ENCODE results near the gene ATP6V1G2.
A peak's percentile ranks its signal among the peaks of the same experiment; 100 is the strongest.

The ATP6V1G2 gene

GRCh38 chr6:31575952-31576685 lies 29.7 kb upstream of the ATP6V1G2 start:
- DNase-seq, result no peak

GRCh38 chr6:31575335-31575901 lies 29.0 kb upstream of the ATP6V1G2 start, which contains the start of gene TNF:
TSS of gene TNF (plus strand) at chr6:31575565. CDS start at chr6:31575742, 177 bp downstream.
- DNase-seq, result no peak

DNA sequence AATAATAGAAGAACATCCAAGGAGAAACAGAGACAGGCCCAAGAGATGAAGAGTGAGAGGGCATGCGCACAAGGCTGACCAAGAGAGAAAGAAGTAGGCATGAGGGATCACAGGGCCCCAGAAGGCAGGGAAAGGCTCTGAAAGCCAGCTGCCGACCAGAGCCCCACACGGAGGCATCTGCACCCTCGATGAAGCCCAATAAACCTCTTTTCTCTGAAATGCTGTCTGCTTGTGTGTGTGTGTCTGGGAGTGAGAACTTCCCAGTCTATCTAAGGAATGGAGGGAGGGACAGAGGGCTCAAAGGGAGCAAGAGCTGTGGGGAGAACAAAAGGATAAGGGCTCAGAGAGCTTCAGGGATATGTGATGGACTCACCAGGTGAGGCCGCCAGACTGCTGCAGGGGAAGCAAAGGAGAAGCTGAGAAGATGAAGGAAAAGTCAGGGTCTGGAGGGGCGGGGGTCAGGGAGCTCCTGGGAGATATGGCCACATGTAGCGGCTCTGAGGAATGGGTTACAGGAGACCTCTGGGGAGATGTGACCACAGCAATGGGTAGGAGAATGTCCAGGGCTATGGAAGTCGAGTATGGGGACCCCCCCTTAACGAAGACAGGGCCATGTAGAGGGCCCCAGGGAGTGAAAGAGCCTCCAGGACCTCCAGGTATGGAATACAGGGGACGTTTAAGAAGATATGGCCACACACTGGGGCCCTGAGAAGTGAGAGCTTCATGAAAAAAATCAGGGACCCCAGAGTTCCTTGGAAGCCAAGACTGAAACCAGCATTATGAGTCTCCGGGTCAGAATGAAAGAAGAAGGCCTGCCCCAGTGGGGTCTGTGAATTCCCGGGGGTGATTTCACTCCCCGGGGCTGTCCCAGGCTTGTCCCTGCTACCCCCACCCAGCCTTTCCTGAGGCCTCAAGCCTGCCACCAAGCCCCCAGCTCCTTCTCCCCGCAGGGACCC lies 28.0 kb upstream of the ATP6V1G2 start:
- DNase-seq, result no peak

DNA sequence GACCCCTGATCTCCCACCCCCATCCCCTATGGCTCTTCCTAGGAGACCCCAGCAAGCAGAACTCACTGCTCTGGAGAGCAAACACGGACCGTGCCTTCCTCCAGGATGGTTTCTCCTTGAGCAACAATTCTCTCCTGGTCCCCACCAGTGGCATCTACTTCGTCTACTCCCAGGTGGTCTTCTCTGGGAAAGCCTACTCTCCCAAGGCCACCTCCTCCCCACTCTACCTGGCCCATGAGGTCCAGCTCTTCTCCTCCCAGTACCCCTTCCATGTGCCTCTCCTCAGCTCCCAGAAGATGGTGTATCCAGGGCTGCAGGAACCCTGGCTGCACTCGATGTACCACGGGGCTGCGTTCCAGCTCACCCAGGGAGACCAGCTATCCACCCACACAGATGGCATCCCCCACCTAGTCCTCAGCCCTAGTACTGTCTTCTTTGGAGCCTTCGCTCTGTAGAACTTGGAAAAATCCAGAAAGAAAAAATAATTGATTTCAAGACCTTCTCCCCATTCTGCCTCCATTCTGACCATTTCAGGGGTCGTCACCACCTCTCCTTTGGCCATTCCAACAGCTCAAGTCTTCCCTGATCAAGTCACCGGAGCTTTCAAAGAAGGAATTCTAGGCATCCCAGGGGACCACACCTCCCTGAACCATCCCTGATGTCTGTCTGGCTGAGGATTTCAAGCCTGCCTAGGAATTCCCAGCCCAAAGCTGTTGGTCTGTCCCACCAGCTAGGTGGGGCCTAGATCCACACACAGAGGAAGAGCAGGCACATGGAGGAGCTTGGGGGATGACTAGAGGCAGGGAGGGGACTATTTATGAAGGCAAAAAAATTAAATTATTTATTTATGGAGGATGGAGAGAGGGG lies 27.1 kb upstream of the ATP6V1G2 start:
- DNase-seq, result no peak

DNA sequence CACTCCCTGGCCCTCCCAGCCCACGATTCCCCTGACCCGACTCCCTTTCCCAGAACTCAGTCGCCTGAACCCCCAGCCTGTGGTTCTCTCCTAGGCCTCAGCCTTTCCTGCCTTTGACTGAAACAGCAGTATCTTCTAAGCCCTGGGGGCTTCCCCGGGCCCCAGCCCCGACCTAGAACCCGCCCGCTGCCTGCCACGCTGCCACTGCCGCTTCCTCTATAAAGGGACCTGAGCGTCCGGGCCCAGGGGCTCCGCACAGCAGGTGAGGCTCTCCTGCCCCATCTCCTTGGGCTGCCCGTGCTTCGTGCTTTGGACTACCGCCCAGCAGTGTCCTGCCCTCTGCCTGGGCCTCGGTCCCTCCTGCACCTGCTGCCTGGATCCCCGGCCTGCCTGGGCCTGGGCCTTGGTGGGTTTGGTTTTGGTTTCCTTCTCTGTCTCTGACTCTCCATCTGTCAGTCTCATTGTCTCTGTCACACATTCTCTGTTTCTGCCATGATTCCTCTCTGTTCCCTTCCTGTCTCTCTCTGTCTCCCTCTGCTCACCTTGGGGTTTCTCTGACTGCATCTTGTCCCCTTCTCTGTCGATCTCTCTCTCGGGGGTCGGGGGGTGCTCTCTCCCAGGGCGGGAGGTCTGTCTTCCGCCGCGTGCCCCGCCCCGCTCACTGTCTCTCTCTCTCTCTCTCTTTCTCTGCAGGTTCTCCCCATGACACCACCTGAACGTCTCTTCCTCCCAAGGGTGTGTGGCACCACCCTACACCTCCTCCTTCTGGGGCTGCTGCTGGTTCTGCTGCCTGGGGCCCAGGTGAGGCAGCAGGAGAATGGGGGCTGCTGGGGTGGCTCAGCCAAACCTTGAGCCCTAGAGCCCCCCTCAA lies 25.9 kb upstream of the ATP6V1G2 start, which contains the start of gene LTA:
LTA (plus strand) TSS at position 249 of the 871 bp plus-strand sequence; CDS start at position 703, 454 bp downstream.
- DNase-seq, result no peak

DNA sequence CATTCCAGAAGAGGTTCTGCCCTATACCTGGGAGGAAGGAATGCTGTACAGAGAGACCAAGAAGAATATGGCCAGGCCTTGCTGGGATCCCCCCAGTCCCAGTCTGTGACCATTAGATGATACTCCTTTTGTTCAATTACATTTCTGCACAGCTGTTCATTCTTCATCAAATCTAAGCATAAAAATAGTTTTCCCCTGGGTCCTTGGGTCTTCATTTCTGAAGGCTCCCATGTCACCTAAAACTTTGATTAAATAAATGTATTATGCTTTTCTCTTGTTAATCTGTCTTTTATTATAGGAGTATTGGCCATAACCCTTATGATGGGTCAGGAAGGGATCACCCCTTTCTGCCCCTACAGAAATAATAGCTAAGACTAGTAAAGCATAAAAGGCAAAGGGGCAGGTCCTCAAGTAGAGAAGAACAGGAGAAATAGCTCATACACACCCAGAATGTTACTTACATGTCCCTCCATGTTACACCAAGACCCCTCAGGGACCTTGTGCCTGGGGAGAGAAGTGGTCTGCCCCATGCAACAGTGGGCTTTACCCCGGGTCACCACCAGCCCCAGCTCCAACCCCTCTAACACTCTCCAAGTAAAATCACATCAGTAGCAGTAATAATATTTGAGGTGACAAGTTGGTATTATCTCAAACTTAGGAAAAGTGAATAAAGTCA lies 23.6 kb upstream of the ATP6V1G2 start:
- no peak for DNase-seq

GRCh38 chr6:31568537-31568961 lies 22.1 kb upstream of the ATP6V1G2 start:
- no peak for DNase-seq

- DNase-seq, result no peak
These were observed 21.3 kb upstream of the ATP6V1G2 start for GRCh38 chr6:31567531-31568370.

DNA sequence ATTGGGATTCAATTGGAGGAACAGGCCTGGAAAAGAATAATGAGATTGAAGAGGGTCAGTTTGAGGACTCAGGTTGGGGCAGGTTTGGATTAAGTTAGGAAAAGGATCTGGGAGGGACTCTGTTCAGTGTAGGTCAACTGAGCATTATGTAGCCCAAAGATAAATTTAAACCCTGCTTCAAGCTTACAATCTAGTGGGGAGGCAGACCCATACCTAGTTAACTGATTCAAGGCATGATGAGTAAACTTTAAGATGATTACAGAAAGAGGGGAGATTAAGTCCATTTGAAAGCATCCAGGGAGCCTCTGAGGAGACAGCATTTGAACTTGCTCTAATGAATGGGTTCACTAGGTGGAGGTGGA lies 14.3 kb upstream of the ATP6V1G2 start:
- no peak for DNase-seq

- DNase-seq, result peak; percentile 15 to 31
These were observed 13.7 kb upstream of the ATP6V1G2 start for GRCh38 chr6:31559958-31560696.

DNA sequence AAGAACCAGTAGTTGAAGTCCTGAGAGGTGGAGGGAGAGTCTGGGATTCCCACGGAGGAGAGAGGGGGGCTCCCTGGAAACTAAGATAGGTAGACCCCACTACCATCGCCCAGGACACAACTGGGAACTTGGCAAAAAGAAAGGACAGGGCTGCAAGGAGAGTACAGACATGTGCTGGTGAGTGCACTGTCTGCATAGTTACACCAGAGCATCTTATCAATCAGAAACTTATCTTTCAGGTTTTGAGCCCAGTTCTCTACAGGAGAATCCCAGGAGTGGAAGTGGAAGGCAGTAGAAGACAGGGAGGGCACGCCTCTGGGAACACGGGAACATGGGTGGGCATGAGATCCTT lies 13.2 kb upstream of the ATP6V1G2 start:
- DNase-seq, result no peak

GRCh38 chr6:31558631-31559500 lies 12.5 kb upstream of the ATP6V1G2 start:
- DNase-seq, result peak in 1 of 2 donors; percentile 68

DNA sequence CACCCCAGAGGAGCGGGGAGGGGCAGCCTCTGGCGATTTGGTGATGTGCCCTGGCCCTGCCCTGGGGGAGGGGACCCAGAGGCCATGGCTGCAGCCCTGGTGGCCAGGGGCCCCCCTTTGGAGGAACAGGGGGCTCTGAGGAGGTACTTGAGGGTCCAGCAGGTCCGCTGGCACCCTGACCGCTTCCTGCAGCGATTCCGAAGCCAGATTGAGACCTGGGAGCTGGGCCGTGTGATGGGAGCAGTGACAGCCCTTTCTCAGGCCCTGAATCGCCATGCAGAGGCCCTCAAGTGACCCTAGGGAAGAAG lies 11.9 kb upstream of the ATP6V1G2 start:
- no peak for DNase-seq

- no peak for DNase-seq
These were observed 11.3 kb upstream of the ATP6V1G2 start for GRCh38 chr6:31557443-31558317.

- DNase-seq, result no peak
These were observed 9.9 kb upstream of the ATP6V1G2 start for GRCh38 chr6:31556307-31556706.

GRCh38 chr6:31551371-31551770 lies 5.0 kb upstream of the ATP6V1G2 start:
- peak in 1 of 2 donors; percentile 29 for DNase-seq

DNA sequence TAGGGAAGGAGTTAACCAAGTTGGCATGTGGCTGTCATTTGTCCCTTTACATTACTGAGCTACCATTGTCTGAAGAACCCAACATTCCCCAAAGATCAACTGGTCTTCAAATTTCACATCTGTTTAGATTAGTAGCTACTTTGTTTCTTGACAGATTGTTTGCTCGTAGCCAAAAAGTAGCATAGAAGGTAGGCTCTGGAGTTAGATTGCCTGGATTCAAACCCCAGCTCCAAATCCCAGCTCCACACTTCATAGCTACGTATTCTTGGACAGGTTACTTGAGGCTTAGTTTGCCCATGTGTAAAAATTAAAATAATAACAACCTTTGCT lies 2.1 kb upstream of the ATP6V1G2 start:
- no peak for DNase-seq

All from hippocampal formation (tissue), 2 donors.